Middle frontal gyrus (tissue), 1 donor: ENCODE data around the gene CLCA1.
"Not testable (repeated sequence)": the region's sequence is repeated elsewhere in the genome, so short reads cannot be mapped to it uniquely, and the experiment has no call there.

ENCODE experiments used
- DNase-seq: peaks from one replicate; pipeline ENCODE4 v3.0.0-alpha.2; 2015; ENCODE audit warnings: low spot score; ENCODE audit errors: extremely low spot score

The CLCA1 gene

DNA sequence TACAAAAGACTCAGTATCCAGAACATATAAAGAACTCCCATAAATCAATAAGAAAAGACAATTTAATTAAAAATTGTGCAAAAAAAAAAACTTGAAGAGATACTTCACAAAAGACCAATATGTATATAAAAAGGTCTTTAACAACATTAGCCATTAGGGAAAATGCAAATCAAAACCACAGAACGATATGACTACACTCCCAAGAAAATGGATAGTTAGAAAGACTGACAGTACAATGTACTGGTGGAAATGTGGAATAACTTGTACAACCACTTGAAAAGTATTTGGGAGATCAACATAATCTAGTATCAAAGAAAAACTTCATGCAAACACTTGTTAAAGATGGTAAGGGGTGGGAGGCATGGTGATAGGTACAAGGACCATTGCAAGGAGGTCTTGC is 3.9 kb upstream of the CLCA1 start:
- no peak for DNase-seq

DNA sequence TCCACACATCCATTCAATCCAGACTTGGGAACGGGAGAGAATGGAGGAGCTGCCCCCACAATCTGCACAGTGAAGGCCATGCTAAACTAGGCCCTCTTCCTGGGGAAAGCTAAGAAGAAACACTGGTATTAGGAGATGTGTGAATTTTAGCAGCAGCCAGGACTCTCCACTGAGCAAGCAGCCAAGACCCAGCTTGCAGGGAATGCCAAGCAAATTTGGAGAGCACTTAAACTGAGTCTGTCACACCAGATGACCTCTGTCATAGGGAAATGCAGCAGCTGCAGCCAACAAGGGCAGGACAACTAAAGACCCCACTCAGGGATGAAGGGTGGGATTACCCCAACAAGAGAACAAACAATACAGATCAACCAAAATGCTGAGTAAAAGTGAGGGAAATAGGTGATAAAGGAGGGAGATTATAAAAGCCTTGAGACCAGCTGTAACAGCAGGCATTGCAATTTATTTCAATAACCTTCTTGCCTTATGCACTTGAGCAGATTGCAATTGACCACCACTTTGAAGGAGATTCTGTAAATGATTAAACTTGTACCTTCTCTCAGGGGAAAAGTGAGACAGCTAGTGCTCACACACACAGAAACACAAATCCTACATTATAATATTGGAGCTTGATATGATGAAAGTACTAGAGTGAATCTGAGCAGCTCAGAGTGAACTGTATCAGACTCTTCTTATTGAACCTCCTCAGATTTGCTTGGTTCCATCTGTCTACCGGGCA is 2.5 kb upstream of the CLCA1 start:
- no peak for DNase-seq

DNA sequence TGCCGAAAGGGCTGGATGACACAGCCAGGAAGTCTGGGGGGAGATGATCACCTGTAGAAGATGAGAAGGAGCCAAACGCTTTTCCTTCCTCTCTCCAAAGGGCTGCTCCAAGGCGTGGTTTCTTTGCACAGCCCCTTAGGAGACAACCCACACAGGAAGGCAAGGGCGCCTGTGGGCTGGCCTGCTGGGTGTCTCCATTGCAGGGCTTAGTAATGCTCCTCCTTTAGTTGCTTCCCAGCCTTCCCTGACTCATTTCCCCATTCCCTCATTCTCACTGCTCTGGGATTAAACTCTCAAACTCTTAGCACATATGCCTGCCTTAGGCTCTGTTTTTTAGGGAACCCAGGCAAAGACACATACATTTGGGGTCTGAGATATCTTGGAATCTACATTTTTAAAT is 1.7 kb upstream of the CLCA1 start:
- DNase-seq: no peak

GRCh38 chr1:86470859-86471258 is 2.1 kb downstream of the CLCA1 start:
- DNase-seq: no peak

- no peak for DNase-seq
Observed at GRCh38 chr1:86471291-86471690, 2.6 kb downstream of the CLCA1 start.

DNA sequence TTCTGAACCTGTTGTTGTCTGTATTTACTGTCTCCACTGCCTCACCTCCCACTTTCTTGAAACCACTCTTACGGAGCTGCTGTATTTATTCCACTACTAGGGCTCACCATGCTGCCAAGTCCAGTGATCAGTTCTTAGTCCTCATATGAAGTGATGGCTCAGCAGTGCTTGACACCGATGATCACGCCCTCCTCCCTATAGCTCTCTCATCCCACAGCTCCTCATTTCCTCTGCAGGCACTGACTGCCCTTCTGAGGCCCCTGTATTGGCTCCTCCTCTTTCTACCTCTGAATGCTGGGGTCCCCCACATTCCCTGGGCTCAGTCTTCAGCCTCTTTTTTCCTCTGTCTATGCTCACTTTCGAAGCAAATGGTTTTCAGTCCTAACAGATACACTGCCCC is 3.4 kb downstream of the CLCA1 start:
- DNase-seq: no peak

- no peak for DNase-seq
Observed at GRCh38 chr1:86472767-86473166, 4.0 kb downstream of the CLCA1 start.

- DNase-seq: no peak
Observed at GRCh38 chr1:86477256-86477655, 8.5 kb downstream of the CLCA1 start.

GRCh38 chr1:86477682-86478081 is 9.0 kb downstream of the CLCA1 start:
- no peak for DNase-seq

GRCh38 chr1:86478416-86479156 is 9.9 kb downstream of the CLCA1 start:
- no peak for DNase-seq

- no peak for DNase-seq
Observed at GRCh38 chr1:86481966-86482365, 13.2 kb downstream of the CLCA1 start.

- no peak for DNase-seq
Observed at GRCh38 chr1:86487131-86487810, 18.5 kb downstream of the CLCA1 start.

DNA sequence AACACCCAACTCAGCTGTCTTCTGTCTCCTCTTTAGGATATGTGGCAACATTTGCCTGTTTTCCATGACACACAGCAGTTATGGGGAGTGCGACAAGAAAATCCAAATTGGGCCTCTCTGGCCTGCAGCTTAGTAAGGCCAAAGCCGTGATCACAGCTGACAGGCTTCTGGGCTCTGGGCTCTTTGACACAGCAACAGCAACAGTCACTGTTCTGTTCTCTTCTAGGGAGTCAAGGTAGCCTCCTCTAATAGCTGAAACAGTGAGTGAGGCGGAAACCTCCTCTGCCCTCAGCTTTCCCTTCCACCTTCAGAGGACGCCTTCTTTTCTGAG is 19.0 kb downstream of the CLCA1 start:
- DNase-seq: no peak

GRCh38 chr1:86489242-86489878 is 20.6 kb downstream of the CLCA1 start:
- no peak for DNase-seq

DNA sequence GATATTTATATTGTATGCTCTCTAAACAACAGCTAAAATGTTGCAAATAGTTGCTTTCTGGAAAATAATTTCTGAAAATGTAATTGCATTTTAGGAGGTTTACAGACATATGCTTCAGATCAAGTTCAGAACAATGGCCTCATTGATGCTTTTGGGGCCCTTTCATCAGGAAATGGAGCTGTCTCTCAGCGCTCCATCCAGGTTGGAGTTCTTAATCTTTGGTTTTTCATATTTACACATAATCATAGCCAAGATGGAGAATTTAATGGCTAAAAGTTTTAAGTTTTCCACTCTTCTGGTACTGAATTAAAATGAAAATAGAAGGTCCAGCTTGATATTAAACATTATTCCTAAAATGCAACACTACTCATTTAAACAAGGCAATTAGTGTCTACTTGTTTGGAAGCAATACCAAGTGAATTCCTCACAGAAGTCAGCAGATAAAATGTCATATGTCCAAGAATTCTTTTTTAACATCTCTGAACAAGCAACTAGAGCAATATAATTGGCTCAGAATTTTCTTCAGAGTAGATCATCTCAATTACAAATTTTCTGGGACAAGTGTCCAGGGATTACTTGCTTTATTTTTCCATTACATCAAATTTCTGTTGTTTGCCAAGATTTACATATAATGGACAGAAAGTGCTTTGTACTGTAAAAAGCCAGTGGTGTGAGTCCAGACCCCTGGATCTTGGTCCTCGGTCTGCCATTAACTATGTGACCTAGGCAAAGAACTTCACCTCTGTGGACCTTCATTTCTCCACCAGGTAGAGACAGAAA is 22.6 kb downstream of the CLCA1 start:
- no peak for DNase-seq

- DNase-seq: no peak
Observed at GRCh38 chr1:86498281-86498680, 29.6 kb downstream of the CLCA1 start.

- DNase-seq: no peak
Observed at GRCh38 chr1:86499987-86500593, 31.4 kb downstream of the CLCA1 start.

DNA sequence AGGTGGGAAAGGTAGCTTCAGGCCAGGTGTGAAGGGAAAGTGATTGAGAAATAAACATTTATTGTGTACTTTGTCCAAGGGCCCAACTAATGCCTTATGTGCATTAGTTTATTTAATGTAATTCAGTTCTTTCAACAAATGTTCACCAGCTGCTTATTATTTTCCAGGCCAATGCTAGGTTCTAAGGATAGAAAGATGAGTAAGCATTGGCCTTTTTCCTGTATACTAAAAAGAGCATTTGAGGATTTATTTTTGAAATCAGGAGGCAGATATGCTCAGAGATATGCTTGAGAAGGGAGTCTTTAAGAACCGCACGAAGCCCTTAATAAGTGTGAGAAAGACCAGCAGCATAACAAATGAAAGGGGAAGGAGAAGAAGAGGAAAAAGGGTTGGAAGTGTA is 32.0 kb downstream of the CLCA1 start:
- DNase-seq: no peak

GRCh38 chr1:86502125-86502646 is 33.5 kb downstream of the CLCA1 start:
- not testable (repeated sequence) for DNase-seq

GRCh38 chr1:86502721-86503405 is 34.1 kb downstream of the CLCA1 start:
- DNase-seq: no peak
